Endothelial cell of umbilical vein (primary cell): ENCODE data around the gene TBC1D5. TPM values are rescaled to one million over a fixed set of nuclear protein-coding genes. Genes with fewer than 3 reads are reported as not detected.

ENCODE experiments used
- BruUV-seq: library from RNA; stranded (reverse); fragments of 400-500 nt; replicated peaks from 2 replicates; lab custom pipeline; 2021; lab: Mats Ljungman, UMichigan
- CTCF ChIA-PET: fragments of 300-600, 350-600 bp; sonication (Branson Sonifier 250); formaldehyde crosslinking; loops from one replicate; lab custom pipeline; 2021; ENCODE audit warnings: antibody characterized with exemption, inconsistent platforms; lab: Charles Lee
- POLR2A ChIA-PET: fragments of 300-600, 350-600 bp; sonication (Branson Sonifier 250); formaldehyde crosslinking; loops from one replicate; lab custom pipeline; 2021; ENCODE audit warnings: antibody characterized with exemption, inconsistent platforms; lab: Charles Lee
- DNase-seq: peaks from one replicate; pipeline ENCODE4 v3.0.0-alpha.2; 2011; ENCODE audit warnings: low read depth, low spot score
- FAIRE-seq: peaks from 2 replicates; lab custom pipeline; 2011; peaks lifted over from hg19 to GRCh38; lab: Jason Lieb, UNC
- H2AFZ ChIP-seq: 2 replicates; pipeline ENCODE4 v1.6.0; 2012; ENCODE audit warnings: low read depth, low read length, control low read depth, inconsistent platforms
- H3K27ac ChIP-seq: 2 replicates; pipeline ENCODE4 v1.5.1; 2011; ENCODE audit warnings: low read depth, mild to moderate bottlenecking, control low read depth, low read length, moderate library complexity; ENCODE audit not compliant: insufficient read depth
- H3K27me3 ChIP-seq, 2 experiments: 2 replicates each; pipeline versions ENCODE4 v1.6.0 to v1.6.1; 2011; ENCODE audit warnings: low read length in 2 of 2, mixed read lengths in 1 of 2; ENCODE audit not compliant: control insufficient read depth in 2 of 2, insufficient read depth in 2 of 2
- H3K36me3 ChIP-seq, 2 experiments: 2 replicates in 1 of 2; 3 replicates in 1 of 2; pipeline ENCODE4 v1.5.1; 2011; ENCODE audit warnings: low read length in 2 of 2, mild to moderate bottlenecking in 1 of 2, moderate library complexity in 1 of 2; ENCODE audit not compliant: control insufficient read depth in 2 of 2, insufficient read depth in 2 of 2; ENCODE audit errors: extremely low read depth in 1 of 2
- H3K4me1 ChIP-seq: 3 replicates; pipeline ENCODE4 v1.5.1; 2011; ENCODE audit warnings: mild to moderate bottlenecking, low read length; ENCODE audit not compliant: control insufficient read depth, insufficient read depth; ENCODE audit errors: extremely low read depth
- H3K4me2 ChIP-seq: 2 replicates; pipeline ENCODE4 v1.6.1; 2011; ENCODE audit warnings: low read length, control low read depth, mixed read lengths; ENCODE audit not compliant: insufficient read depth
- H3K4me3 ChIP-seq, 3 experiments: fragments of 200-600 bp in 1 of 3; sonication (generic), shearing (Covaris generic) in 1 of 3; replicated peaks in 1 of 3; 2 replicates each; pipeline ENCODE4 v1.5.1; 2011 to 2016; ENCODE audit warnings: control low read depth in 3 of 3, low read length in 3 of 3, mild to moderate bottlenecking in 2 of 3, inconsistent platforms in 1 of 3, low read depth in 1 of 3, moderate library complexity in 1 of 3; ENCODE audit not compliant: insufficient read depth in 1 of 3
- H3K79me2 ChIP-seq: 2 replicates; pipeline ENCODE4 v1.6.0; 2012; ENCODE audit warnings: low read length, inconsistent platforms; ENCODE audit not compliant: control insufficient read depth, insufficient read depth
- H3K9ac ChIP-seq: replicated peaks from 2 replicates; pipeline ENCODE3; 2011; ENCODE audit warnings: low read length, control low read depth; ENCODE audit not compliant: insufficient read depth; ENCODE audit errors: extremely low read depth
- H3K9me1 ChIP-seq: replicated peaks from 3 replicates; pipeline ENCODE4 v1.6.0; 2011; ENCODE audit warnings: mild to moderate bottlenecking, low read length; ENCODE audit not compliant: control insufficient read depth, insufficient read depth; ENCODE audit errors: extremely low read depth
- H3K9me3 ChIP-seq: replicated peaks from 2 replicates; pipeline ENCODE4 v1.5.1; 2012; ENCODE audit warnings: low read length, inconsistent platforms; ENCODE audit not compliant: control insufficient read depth, insufficient read depth
- H4K20me1 ChIP-seq: replicated peaks from 2 replicates; pipeline ENCODE3; 2011; ENCODE audit warnings: mild to moderate bottlenecking, low read length; ENCODE audit not compliant: control insufficient read depth, insufficient read depth; ENCODE audit errors: extremely low read depth
- CTCF ChIP-seq, 2 donors: IDR thresholded peaks; 1 replicate in 1 of 2; 2 replicates in 1 of 2; pipeline ENCODE4 v1.5.1; 2011; ENCODE audit warnings: low read length in 2 of 2, mild to moderate bottlenecking in 2 of 2, moderate library complexity in 2 of 2, control low read depth in 1 of 2, inconsistent platforms in 1 of 2, low read depth in 1 of 2; ENCODE audit not compliant: insufficient read depth in 1 of 2; ENCODE audit errors: extremely low read depth in 1 of 2
- EZH2 ChIP-seq: IDR thresholded peaks from 2 replicates; pipeline ENCODE4 v1.6.1; 2012; ENCODE audit warnings: borderline replicate concordance, low read depth, mild to moderate bottlenecking, moderate library complexity, low read length, inconsistent platforms; ENCODE audit not compliant: severe bottlenecking
- FOS ChIP-seq: IDR thresholded peaks from 2 replicates; pipeline ENCODE4 v1.6.1; 2011; ENCODE audit warnings: mild to moderate bottlenecking, low read length, moderate library complexity, borderline replicate concordance; ENCODE audit not compliant: insufficient read depth
- GATA2 ChIP-seq: IDR thresholded peaks from 2 replicates; pipeline ENCODE4 v1.7.0; 2011; ENCODE audit warnings: low read depth, mild to moderate bottlenecking, moderate library complexity, mixed read lengths, low read length; ENCODE audit not compliant: insufficient read length, insufficient read depth
- JUN ChIP-seq: IDR thresholded peaks from 2 replicates; pipeline ENCODE4 v1.6.1; 2011; ENCODE audit warnings: borderline replicate concordance, low read depth; ENCODE audit not compliant: insufficient read length, insufficient read depth
- MAX ChIP-seq: IDR thresholded peaks from 2 replicates; pipeline ENCODE4 v1.6.1; 2011; ENCODE audit not compliant: insufficient read depth, insufficient read length
- MYC ChIP-seq: IDR thresholded peaks from one replicate; pipeline ENCODE4 v1.6.1; 2011; ENCODE audit warnings: mild to moderate bottlenecking, low read depth, low read length
- POLR2A ChIP-seq: IDR thresholded peaks from 2 replicates; pipeline ENCODE4 v1.6.1; 2012; ENCODE audit warnings: low read depth, mild to moderate bottlenecking, control low read depth, low read length
- POLR2AphosphoS5 ChIP-seq: IDR thresholded peaks from 2 replicates; pipeline ENCODE4 v1.6.1; 2012; ENCODE audit warnings: low read depth, mild to moderate bottlenecking, control low read depth, low read length, moderate library complexity; ENCODE audit not compliant: insufficient read depth
- dilution Hi-C: fragments of 300-500 bp; cut with MboI; formaldehyde crosslinking; loops from one replicate; pipeline ENCODE4 v1.15.0; 2019; ENCODE audit warnings: low sequenced_read_pairs; ENCODE audit not compliant: extremely low pct_ligation_motif_present
- intact Hi-C: fragments of 100-400 bp; cut with micrococcal nuclease; formaldehyde crosslinking; loops from one replicate; pipeline ENCODE4 v1.10.0; 2022
- polyA plus RNA-seq, 4 experiments: library from polyadenylated mRNA; depleted of rRNA in 3 of 4; stranded (reverse) in 3 of 4; unstranded in 1 of 4; fragments of >200 nt; gene quantifications; 2 replicates each; pipeline versions ENCODE4 v1.2.1 to v1.2.3, GENCODE V29; 2011 to 2012; ENCODE audit warnings: missing spikeins in 1 of 4
- total RNA-seq: library from RNA; stranded (reverse); gene quantifications from 2 replicates; pipeline ENCODE4 v1.2.3, GENCODE V29; 2021

Gene TBC1D5
- total and polyA plus RNA-seq, 2 donors (not counting 3 experiments of a cell fraction or from before 2014, with no cell fraction given), result 17.5 to 44.7 TPM

GRCh38 chr3:17420668-17421067 is 321.8 kb downstream of the TBC1D5 start:
- Histone ChIP-seq H3K36me3 (no peaks in the 10 kb centered on the region), H3K27ac (no peak overlapping the region), H3K4me3 (no peak overlapping the region), H3K27me3 (no peaks in the 10 kb centered on the region), H3K4me2 (no peak overlapping the region), H2AFZ (no peak overlapping the region), H3K9me3 (no peaks in the 10 kb centered on the region), H3K79me2 (no peaks in the 10 kb centered on the region), H3K4me1 (no peaks in the 10 kb centered on the region), H3K9ac (no peak overlapping the region), H4K20me1 (no peaks in the 10 kb centered on the region), H3K9me1 (no peaks in the 10 kb centered on the region)
- TF ChIP-seq CTCF (IDR thresholded peaks at IDR 0.05; ENCODE audit: extremely low read depth in 1 of 2, insufficient read depth in 1 of 2, low read depth in 1 of 2, low read length in 2 of 2), result no peak
- no peak for TF ChIP-seq MYC
- TF ChIP-seq MAX, result no peak
- no peak for TF ChIP-seq JUN
- no peak for TF ChIP-seq FOS
- TF ChIP-seq POLR2AphosphoS5, result no peak
- TF ChIP-seq POLR2A, result no peak
- no peak for TF ChIP-seq GATA2
- TF ChIP-seq EZH2, result no peak
- dilution Hi-C loops, result no loop called here
- intact Hi-C loops, result no loop called here
- ChIA-PET CTCF (interaction anchor here (0.9 to 1.9 kb wide), 2 partner anchors 177 to 421 kb away, joined by 3 to 10 read pairs; no protein-coding TSS in a partner anchor), POLR2A (no interaction called here)
- DNase-seq (peak; percentile 58), FAIRE-seq (no peak)
- BruUV-seq, result no TSS peak
